SKM-1 (cell line): ENCODE data around the gene PRKAG1.
A peak's percentile ranks its signal among the peaks of the same experiment; 100 is the strongest.

Experiments
- DNase-seq: peaks from one replicate; lab custom pipeline; 2025; ENCODE audit not compliant: unreplicated experiment; lab: John Stamatoyannopoulos, UW

PRKAG1 gene

DNA sequence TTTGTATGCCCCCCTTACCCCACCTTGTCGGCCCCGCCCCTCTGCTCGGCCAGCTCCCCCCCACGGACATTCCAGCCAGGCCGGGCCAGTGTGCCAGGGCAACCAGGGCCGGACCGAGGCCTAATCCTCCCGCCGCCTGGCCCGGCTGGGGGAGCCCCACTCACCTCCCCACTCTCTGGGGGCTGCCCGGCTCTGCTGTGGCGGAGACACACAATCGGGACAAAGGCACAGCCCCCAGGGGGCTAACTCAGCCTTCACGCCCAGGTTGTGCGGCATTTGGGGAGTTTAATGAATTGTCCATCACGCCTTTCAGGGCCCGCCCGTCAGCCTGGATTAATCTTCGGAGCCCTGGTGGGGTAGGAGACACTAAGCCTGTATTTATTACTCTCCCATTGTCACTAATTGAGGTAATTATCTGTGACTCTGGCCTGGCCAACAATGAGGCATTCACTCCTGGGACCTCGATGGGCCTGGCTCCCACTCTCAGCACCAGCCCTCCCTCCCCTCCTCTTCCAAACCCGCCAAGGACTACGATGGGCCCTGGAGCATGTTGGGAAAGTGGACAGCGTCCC is 31.8 kb downstream of the PRKAG1 start:
- DNase-seq: no peak

DNA sequence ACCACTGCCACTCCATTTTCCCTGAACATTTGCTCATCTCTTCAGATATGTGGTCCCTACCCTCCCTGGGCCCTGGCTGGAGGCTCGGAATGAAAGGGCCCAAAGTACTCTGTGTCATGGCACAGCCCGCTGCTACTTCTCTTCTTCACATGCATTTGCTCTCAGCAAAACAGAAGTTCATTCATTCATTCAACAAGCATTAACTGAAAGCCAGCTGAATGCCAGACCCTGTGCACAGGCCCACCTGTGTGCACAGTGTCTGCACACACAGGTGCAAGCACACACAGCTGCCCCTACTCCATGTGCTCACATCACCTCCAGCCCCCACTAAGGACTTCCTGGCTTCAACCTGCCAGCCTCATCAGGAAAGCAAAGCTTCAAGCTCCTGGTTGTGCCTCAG is 32.7 kb downstream of the PRKAG1 start:
- DNase-seq: no peak

DNA sequence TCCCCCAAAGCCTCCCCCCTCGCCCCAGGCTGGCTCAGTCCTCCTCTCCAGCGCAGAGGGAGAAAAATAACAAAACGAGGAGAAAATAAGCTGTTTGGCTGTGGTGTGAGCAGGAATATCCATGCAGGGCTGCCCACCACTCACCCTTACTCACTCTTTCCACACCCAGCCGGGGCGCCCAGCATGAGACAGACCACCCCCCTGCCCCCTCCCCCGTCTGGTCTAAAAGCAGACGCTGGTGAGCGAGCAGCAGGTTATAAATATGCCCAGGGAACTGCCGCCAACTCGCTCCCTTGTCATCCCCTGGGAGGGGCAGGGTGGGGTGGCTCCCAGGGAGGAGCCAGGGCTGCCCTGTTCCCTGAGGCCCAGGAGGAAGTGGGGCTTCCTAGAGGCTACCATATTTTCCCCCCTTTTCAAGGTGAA is 33.1 kb downstream of the PRKAG1 start:
- no peak for DNase-seq

DNA sequence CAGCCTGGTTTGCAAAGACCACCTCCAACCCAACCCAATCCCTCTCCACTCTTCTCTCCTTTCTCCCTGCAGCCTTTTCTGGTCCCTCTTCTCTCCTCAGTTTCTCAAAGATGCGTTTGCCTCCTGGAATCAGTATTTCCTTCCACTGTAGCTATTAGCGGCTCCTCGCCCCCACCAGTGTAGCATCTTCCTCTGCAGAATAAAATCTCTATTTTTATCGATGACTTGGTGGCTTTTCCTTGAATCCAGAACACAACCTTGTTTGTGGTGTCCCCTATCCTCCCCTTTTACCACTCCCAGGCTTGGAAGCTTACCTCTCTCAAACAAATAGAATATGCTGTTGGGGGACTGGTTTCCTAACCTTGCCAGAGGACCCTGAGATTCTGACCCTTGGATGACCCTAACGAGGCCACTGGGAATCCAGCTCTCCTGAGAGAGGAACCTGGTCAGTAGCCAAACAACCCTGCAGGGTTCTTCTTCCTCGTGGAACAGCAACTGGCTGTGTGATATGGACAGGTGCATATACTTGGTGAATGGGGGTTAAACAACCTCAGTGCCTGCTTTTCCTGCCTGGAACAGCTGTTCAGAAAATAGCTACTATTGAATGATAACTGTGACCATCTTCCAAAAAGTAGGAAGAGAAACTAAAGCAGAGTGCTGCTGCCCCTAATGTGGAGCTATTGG is 36.0 kb downstream of the PRKAG1 start:
- DNase-seq: no peak

DNA sequence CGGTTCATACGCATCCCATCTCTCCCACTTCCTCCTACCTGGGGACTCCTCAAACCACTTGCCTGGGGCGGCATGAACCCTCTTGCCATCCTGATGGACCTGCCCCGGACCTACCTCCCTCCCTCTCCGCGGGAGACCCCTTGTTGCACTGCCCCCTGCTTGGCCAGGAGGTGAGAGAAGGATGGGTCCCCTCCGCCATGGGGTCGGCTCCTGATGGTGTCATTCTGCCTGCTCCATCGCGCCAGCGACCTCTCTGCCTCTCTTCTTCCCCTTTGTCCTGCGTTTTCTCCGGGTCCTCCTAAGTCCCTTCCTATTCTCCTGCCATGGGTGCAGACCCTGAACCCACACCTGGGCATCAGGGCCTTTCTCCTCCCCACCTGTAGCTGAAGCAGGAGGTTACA is 36.8 kb downstream of the PRKAG1 start:
- DNase-seq: no peak

DNA sequence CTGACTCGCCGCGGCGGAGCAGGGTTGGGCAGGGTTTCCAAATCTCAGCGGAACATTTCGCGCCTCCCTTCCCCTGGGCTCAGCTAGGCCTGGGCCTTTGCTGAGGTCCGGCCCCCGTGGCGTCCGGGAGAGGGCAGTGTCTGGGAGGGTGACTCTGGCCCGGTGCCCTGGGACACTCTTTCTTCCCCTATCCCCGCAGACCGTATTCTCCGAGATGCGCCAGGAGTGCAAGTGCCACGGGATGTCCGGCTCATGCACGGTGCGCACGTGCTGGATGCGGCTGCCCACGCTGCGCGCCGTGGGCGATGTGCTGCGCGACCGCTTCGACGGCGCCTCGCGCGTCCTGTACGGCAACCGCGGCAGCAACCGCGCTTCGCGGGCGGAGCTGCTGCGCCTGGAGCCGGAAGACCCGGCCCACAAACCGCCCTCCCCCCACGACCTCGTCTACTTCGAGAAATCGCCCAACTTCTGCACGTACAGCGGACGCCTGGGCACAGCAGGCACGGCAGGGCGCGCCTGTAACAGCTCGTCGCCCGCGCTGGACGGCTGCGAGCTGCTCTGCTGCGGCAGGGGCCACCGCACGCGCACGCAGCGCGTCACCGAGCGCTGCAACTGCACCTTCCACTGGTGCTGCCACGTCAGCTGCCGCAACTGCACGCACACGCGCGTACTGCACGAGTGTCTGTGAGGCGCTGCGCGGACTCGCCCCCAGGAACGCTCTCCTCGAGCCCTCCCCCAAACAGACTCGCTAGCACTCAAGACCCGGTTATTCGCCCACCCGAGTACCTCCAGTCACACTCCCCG is 37.4 kb downstream of the PRKAG1 start:
- DNase-seq: no peak

DNA sequence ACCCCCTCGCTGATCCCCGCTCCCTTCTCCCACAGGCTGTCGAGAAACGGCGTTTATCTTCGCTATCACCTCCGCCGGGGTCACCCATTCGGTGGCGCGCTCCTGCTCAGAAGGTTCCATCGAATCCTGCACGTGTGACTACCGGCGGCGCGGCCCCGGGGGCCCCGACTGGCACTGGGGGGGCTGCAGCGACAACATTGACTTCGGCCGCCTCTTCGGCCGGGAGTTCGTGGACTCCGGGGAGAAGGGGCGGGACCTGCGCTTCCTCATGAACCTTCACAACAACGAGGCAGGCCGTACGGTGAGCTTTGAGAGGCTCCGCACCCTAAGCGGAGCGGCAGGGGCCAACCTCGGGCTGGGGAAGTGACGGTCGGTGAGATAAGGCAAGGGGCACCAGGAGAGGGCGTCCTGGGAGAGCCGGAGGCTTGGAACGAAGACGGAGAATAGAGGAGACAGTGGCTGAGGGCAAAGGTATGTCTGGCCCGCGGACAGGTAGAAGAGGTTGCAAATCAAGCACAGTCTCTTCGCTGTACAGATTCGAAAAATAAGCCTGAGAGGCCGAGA is 38.1 kb downstream of the PRKAG1 start:
- DNase-seq: no peak

DNA sequence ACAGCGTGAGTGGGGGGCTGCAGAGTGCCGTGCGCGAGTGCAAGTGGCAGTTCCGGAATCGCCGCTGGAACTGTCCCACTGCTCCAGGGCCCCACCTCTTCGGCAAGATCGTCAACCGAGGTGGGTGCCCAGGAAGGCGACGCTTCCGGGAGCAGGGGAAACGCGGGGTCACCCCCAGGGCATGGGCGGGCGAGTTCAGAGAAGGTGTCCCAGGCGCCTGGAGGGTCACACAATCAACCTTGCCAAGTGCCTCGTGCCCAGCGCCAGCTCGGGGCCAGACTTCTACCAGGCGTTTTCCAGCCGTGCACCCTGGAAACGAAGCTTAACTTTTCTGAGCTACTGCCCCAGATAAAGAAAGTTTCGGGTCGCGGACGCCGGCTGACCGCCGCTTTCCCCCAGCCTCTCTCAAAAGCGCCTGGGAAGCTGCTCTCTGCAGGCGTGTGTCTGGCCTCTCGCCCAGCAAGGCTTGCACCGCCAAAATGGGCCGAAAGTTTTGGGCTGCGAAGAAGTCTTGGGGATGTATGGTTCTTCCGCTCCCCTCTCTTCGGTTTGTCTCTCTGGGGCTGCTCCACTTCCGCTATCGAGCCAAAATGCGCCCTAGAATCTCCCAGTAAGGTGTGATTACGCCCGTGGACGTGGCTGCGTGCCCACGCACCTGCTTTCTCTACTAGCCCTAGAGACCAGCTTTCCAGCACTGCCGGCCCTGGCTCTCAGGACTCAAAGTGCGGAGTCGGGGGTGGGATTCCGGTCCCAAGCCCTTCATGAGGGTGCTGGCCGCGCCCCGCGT is 38.8 kb downstream of the PRKAG1 start:
- no peak for DNase-seq

DNA sequence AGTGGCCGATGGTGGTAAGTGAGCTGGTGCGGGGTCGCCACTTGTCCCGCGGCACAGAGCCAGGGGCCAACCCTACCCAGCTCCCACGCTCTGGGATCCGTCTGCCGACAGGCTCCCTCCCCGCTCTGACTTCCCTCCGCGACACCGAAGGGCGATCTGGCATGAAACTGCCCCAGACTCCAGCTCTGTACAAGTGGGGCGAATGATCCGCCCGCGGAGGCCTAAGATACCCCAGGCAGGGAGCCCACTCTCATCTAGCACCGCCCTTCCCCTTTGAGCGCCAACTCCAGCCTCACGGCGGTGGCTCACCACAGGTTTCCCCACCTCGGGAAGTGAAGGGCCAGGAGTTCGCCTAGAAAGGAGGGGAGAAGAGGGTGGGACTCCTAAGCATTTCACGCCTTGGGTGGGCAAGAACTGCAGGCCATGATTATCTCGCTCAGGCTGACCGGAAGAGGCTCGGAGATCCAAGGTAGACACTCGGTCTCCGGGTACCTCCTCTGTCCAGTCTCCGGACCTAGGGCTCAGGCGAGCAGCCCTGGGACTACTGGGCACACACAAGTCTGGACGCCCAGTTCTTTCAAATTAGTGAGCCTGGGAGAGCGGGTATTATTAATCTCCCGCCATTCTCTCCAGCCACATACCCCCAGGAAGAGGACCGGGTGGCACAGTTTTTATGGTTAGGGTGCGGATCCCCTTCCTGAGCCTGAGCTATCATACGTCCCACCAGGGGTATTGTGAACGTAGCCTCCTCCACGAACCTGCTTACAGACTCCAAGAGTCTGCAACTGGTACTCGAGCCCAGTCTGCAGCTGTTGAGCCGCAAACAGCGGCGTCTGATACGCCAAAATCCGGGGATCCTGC is 39.6 kb downstream of the PRKAG1 start:
- DNase-seq: no peak

GRCh38 chr12:48978291-48978740 is 40.3 kb downstream of the PRKAG1 start, which contains the start of gene WNT1:
Gene WNT1, plus strand, starts transcription at chr12:48978322. Its CDS starts 329 bp downstream, at chr12:48978651.
- no peak for DNase-seq

- peak; percentile 21 for DNase-seq
These were observed 41.0 kb downstream of the PRKAG1 start for GRCh38 chr12:48977290-48978281.

DNA sequence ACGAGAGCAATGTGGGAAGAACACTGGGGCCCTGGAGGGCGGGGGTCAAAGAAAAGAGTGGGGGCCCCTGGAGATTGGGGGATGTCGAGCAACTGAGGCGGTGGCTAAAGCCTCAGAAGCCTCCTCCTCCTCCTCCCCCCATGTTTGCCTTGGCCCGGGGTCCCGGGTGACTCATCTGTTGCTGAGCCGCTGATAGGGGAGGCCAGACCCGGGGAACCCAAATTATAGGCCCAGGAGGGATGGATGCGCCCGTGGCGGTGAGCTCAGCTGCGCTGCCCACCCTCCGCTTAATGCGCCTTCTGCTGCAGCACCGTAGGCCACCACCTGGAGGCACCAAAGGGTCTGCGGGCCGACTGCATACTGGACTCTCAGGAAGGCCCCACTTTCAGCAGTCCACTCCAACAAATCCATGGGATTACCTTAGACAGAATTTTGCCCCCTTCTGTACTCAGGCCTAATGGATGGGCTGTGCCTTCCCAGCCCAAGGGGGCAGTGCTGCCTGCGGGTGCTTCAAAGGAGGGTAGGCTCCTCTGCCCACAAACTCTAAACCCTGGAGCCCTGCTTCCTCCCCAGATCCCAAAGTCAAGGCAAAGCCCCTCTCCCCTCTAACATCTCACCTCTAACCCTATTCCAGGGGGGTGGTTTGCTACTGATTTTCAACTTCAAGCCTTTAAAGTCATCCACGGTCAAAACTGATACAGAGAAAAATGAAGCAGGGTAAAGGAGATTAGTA is 44.5 kb downstream of the PRKAG1 start:
- no peak for DNase-seq

DNA sequence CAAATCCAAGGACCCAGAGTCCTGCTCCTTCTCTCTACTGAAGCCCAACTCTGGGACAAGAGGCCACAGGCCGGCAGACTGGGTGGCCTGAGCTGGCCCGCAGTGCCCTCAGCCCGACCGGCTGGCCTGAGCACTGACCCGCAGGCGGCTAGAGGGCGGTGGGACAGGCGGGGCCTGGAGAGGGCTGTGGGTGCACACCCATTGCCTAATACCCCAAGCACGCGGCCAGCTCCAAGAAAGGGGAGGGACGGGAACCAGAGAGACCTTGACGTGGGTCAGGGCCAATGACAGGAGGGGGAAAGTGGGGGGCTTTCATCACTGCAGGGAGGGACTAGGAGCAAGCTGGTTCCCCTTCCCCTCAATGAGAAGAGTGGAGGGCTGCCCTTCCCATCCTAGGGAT is 45.0 kb downstream of the PRKAG1 start:
- no peak for DNase-seq

- no peak for DNase-seq
These were observed 45.6 kb downstream of the PRKAG1 start for GRCh38 chr12:48972952-48973483.

GRCh38 chr12:48972213-48972951 is 46.2 kb downstream of the PRKAG1 start:
- peak; percentile 34 for DNase-seq

- DNase-seq: no peak
These were observed 47.8 kb downstream of the PRKAG1 start for GRCh38 chr12:48970702-48971334.
